ENCODE results near the gene SPINT1.

- TF ChIP-seq EZH2phosphoT487 (IDR thresholded peaks at IDR 0.05; ENCODE audit: borderline replicate concordance, low read length) (no peak), CTCF (conservative IDR thresholded peaks at IDR 0.05; ENCODE audit: low read depth, low read length) (no peak), EZH2 (IDR thresholded peaks at IDR 0.05; ENCODE audit: low read length, unreplicated experiment) (no peak)
Observed at GRCh38 chr15:40877694-40878093, 33.8 kb downstream of the SPINT1 start.
